NCI-H748 treated with DMSO at 0.1 percent for 48 hours (cell line): ENCODE data around the gene IRF1.
"Not testable (repeated sequence)": the region's sequence is repeated elsewhere in the genome, so short reads cannot be mapped to it uniquely, and the experiment has no call there.

ENCODE experiments used
- DNase-seq: peaks from one replicate; lab custom pipeline; 2025; lab: John Stamatoyannopoulos, UW

IRF1 gene

GRCh38 chr5:132438267-132438645, 52.3 kb downstream of the IRF1 start:
- not testable (repeated sequence) for DNase-seq

DNA sequence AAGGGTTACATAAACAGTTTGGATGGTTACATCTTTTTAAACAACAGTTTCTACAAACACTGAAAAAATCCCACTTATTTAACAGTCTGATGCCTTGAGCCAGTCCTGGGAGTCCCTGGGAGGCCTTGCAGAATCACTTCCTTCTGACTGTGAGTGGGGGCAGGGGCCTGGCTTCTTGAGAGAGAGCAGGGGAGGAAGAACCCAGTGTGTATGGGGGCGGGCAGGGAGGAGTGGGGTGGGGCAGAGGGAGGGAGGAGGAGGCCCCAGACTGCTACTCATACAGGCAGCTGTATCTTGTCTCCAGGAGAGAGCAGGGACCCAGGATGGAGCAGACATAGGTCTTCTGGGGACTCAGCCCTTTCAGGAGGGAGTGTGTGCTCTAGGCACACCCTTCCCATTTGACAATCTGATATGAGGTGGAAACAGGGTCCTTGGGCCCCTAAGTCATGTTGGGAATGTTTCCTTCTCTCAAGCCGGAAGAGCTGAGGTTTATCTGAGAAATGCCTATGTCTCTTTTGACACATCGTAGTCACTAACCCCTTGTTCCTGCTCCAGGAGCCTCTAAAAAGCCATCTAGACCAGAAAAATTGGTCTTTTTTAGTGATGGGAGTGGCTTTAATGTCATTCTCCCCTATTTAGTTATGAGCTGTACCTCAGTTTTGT, 52.8 kb downstream of the IRF1 start:
- DNase-seq: no peak

DNA sequence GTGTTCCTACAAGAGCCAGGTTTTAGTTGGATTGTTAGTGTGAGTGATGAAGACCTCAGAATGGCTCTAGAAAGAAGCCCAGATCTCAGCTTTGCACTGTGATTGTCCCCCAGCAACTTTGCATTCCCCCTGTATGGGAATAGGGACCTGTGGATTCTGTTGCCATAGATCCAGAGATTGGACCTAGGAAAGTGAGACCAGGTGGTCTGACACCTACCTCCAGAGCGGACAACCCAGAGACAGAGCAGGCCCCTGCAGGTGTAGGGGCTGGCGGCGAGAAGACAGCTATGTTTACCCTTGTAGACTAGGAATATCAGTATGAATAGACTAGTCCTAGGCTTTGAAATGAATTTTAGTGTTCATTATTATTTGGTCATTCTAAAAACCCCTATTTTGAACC, 53.6 kb downstream of the IRF1 start:
- DNase-seq: no peak

DNA sequence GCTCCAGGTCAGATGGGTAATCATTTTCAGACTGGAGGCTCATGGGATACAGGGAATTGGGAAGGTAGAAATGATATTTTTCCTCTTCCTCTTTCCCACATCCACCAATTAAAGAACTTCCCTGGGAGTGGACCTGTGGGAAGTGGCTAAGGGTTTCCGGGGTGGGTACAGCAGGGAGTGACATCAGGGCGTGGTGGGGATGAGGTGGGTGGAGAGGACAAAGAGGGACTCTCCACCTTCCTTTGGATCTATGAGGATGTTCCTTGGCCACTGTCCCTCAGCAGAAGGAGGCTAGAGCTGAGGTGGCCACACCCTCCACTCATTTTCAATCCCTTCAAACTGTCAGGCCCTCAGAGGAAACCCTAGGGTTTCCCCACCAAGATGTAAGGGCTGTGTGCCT, 54.7 kb downstream of the IRF1 start:
- DNase-seq: no peak

DNA sequence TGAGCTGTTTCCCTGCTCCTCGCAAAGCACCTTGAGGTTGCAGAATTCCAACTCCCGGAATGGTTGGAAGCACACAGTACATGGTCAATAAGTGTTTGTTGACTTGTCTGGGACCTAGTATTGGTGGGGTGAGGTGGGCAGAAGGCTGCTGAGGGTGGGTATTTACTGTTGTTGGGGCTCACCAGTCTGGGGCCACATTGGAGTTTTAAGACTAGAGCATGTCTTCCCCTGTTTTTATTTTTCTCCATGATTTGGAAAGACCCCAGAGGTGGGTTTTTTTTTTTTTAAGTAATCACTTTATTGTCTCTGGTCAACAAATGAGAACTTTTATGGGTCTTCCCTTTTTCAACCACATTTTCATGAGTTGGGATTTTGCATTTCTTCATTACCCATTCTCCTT, 55.1 kb downstream of the IRF1 start:
- no peak for DNase-seq

DNA sequence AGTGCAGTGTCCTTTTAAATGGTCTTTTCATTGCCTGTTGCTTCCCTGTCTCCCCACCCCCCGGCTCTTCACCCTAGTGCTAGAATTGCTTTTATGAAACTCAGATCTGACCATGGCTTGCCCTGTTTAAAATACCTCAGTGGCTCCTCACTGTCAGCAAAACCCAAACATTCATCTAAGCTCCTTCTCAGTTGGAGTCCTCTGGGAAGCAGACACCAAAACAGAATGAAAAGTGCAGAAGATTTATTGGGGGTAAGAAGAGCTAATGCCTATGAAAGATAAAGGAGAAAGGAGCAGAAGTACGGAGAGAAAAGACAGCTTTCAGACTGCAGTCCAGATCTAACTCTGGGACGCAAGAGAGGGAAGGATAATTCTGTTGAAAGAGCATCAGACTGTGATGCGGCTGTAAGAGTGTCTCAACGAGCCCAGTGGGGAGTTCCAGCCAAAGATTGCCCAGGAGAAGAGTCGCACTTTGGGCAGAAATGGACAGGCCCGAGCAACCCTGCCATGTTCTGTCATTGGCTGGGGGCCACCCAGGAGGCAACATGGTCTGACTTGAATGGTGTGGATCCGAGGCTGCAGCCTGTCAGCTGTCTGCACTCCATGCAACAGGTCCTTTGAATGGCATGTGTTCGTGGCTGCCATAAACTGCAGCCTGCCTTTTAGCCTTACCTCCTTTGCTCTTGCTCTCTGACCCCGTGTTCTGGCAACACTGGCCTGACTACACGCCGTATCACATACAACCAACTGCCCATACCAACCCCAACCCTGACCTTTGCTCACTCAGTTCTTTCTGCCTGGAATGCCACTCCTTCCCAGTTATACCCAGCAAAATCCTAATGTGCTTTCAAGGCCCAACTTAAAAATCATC, 55.9 kb downstream of the IRF1 start:
- DNase-seq: no peak

DNA sequence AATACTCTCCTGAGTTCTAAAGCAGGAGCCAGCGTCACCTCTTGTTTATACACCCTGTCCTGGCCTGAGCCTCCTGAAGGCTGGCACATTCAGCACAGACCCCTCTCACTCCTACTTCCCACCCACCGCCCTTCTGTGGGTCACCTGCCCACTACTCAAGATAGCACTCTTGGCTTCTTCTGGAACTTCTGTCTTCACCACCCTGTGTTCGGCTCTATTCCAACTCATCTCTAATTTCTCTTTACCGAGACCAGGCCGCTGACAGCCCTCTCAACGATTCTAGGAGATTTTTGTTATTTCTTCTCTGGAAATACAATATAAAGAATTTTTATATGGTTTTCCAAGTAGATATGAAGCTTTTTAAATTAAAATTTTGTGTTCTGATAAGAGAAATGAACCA, 57.4 kb downstream of the IRF1 start:
- DNase-seq: no peak

- no peak for DNase-seq
These were observed 58.9 kb downstream of the IRF1 start for GRCh38 chr5:132431632-132432031.
